GM21381 (cell line): Measurements from ENCODE around the gene SELL.
"Not testable (repeated sequence)": the region's sequence is repeated elsewhere in the genome, so short reads cannot be mapped to it uniquely, and the experiment has no call there.

ENCODE experiments used
- ATAC-seq: cut with Tn5 transposase; IDR thresholded peaks from one replicate; pipeline ENCODE4 v1.9.1; 2021; ENCODE audit warnings: mild to moderate bottlenecking, moderate library complexity; ENCODE audit not compliant: unreplicated experiment

The SELL gene

GRCh38 chr1:169711469-169712308, at the start of gene SELL:
TSS of gene SELL (minus strand) at chr1:169711620. CDS start at chr1:169711498, 122 bp downstream.
- ATAC-seq, result peak; percentile 77

GRCh38 chr1:169759038-169759437, 47.6 kb upstream of the SELL start:
- no peak for ATAC-seq

GRCh38 chr1:169753549-169753948, 42.1 kb upstream of the SELL start:
- ATAC-seq, result no peak

- ATAC-seq, result no peak
These were observed 38.6 kb upstream of the SELL start for GRCh38 chr1:169750041-169750440.

GRCh38 chr1:169746550-169746949, 35.1 kb upstream of the SELL start:
- ATAC-seq, result no peak

- ATAC-seq, result no peak
These were observed 33.8 kb upstream of the SELL start for GRCh38 chr1:169745015-169745861.

GRCh38 chr1:169741666-169742394, 30.4 kb upstream of the SELL start:
- no peak for ATAC-seq

GRCh38 chr1:169739980-169740379, 28.6 kb upstream of the SELL start:
- no peak for ATAC-seq

- no peak for ATAC-seq
These were observed 22.5 kb upstream of the SELL start, which contains the start of gene SELE for GRCh38 chr1:169733924-169734323. TSS of gene SELE (minus strand) at chr1:169734079. CDS start at chr1:169733612, 467 bp downstream.

GRCh38 chr1:169731446-169731845, 20.0 kb upstream of the SELL start:
- no peak for ATAC-seq

- ATAC-seq, result no peak
These were observed 18.6 kb upstream of the SELL start for GRCh38 chr1:169729991-169730390.

GRCh38 chr1:169727307-169727706, 15.9 kb upstream of the SELL start:
- ATAC-seq, result no peak

GRCh38 chr1:169726851-169727250, 15.4 kb upstream of the SELL start:
- ATAC-seq, result no peak

GRCh38 chr1:169725930-169726329, 14.5 kb upstream of the SELL start:
- no peak for ATAC-seq

- no peak for ATAC-seq
These were observed 12.7 kb upstream of the SELL start for GRCh38 chr1:169724168-169724567.

- ATAC-seq, result no peak
These were observed 12.3 kb upstream of the SELL start for GRCh38 chr1:169723763-169724162.

GRCh38 chr1:169722779-169723178, 11.4 kb upstream of the SELL start:
- ATAC-seq, result no peak

- ATAC-seq, result not testable (repeated sequence)
These were observed 3.7 kb upstream of the SELL start for GRCh38 chr1:169715100-169715499.

- not testable (repeated sequence) for ATAC-seq
These were observed 1.7 kb upstream of the SELL start for GRCh38 chr1:169713090-169713489.

- ATAC-seq, result no peak
These were observed 850 bp upstream of the SELL start for GRCh38 chr1:169712309-169712631.

- ATAC-seq, result no peak
These were observed 2.8 kb downstream of the SELL start for GRCh38 chr1:169708647-169709046.
